Loucy (cell line): ENCODE results near the gene CDKN2D.

Experiments used
- H2AFZ ChIP-seq: fragments of 200-600 bp; sonication (generic); 2 replicates; pipeline ENCODE4 v1.6.0; 2016; ENCODE audit warnings: antibody characterized with exemption, mild to moderate bottlenecking, low read length, moderate library complexity
- H3F3A ChIP-seq: fragments of 200-600 bp; 2 replicates; pipeline ENCODE4 v1.6.0; 2016; ENCODE audit warnings: antibody characterized with exemption, low read depth, mild to moderate bottlenecking
- H3K27me3 ChIP-seq: fragments of 200-600 bp; sonication (generic); 2 replicates; pipeline ENCODE4 v1.6.1; 2014; ENCODE audit warnings: low read length, mild to moderate bottlenecking; ENCODE audit not compliant: insufficient read depth, poor library complexity, severe bottlenecking
- H3K36me3 ChIP-seq: fragments of 200-600 bp; sonication (generic); 2 replicates; pipeline ENCODE4 v1.6.1; 2016; ENCODE audit warnings: low read length; ENCODE audit not compliant: insufficient read depth
- H3K4me1 ChIP-seq: fragments of 200-600 bp; sonication (generic); 2 replicates; pipeline ENCODE4 v1.5.1; 2014; ENCODE audit warnings: low read length, mild to moderate bottlenecking; ENCODE audit not compliant: insufficient read depth, poor library complexity, severe bottlenecking
- H3K4me2 ChIP-seq: fragments of 200-600 bp; sonication (generic); 2 replicates; pipeline ENCODE4 v1.6.0; 2014; ENCODE audit warnings: antibody characterized with exemption, low read length, low read depth, mild to moderate bottlenecking; ENCODE audit not compliant: poor library complexity, severe bottlenecking
- H3K4me3 ChIP-seq: fragments of 200-600 bp; sonication (generic); 2 replicates; pipeline ENCODE4 v1.5.1; 2014; ENCODE audit warnings: low read length, mild to moderate bottlenecking, mixed read lengths; ENCODE audit not compliant: poor library complexity, severe bottlenecking
- H3K79me2 ChIP-seq: fragments of 200-600 bp; sonication (generic); 2 replicates; pipeline ENCODE4 v1.6.1; 2014; ENCODE audit warnings: low read length; ENCODE audit not compliant: insufficient read depth
- H3K9ac ChIP-seq: fragments of 200-600 bp; sonication (generic); 2 replicates; pipeline ENCODE4 v1.6.0; 2014; ENCODE audit warnings: mild to moderate bottlenecking, low read depth, low read length, moderate library complexity; ENCODE audit not compliant: poor library complexity, severe bottlenecking
- H3K9me2 ChIP-seq: fragments of 200-600 bp; sonication (generic); replicated peaks from 2 replicates; pipeline ENCODE4 v1.6.1; 2016; ENCODE audit warnings: low read depth, low read length, mixed read lengths
- H3K9me3 ChIP-seq: fragments of 200-600 bp; sonication (generic); 2 replicates; pipeline ENCODE4 v1.6.1; 2014; ENCODE audit warnings: mild to moderate bottlenecking, antibody characterized with exemption, low read length, low read depth; ENCODE audit not compliant: insufficient read depth
- H4K20me1 ChIP-seq: fragments of 200-600 bp; sonication (generic); 2 replicates; pipeline ENCODE4 v1.6.0; 2014; ENCODE audit warnings: antibody characterized with exemption, low read length, mild to moderate bottlenecking; ENCODE audit not compliant: insufficient read depth, poor library complexity, severe bottlenecking
- CTCF ChIP-seq: fragments of 200-600 bp; sonication (generic); conservative IDR thresholded peaks from 2 replicates; pipeline ENCODE4 v1.5.1; 2014; ENCODE audit warnings: mild to moderate bottlenecking, antibody characterized with exemption, low read length
- EZH2phosphoT487 ChIP-seq: fragments of 200-600 bp; IDR thresholded peaks from 2 replicates; pipeline ENCODE4 v1.6.1; 2018; ENCODE audit warnings: antibody characterized with exemption, mild to moderate bottlenecking, moderate library complexity, borderline replicate concordance

Gene CDKN2D

GRCh38 chr19:10586396-10586795 lies 17.6 kb upstream of the CDKN2D start:
- Histone ChIP-seq H3K36me3 (no peaks in the 10 kb centered on the region), H3K27me3 (no peaks in the 10 kb centered on the region), H3K4me2 (no peak overlapping the region), H2AFZ (no peak overlapping the region), H3K79me2 (no peaks in the 10 kb centered on the region), H3K4me3 (no peak overlapping the region), H3K4me1 (peaks cover 19% of the 10 kb centered on the region), H3K9me2 (no peaks in the 10 kb centered on the region), H3K9ac (no peak overlapping the region), H3K9me3 (no peaks in the 10 kb centered on the region), H3F3A (no peaks in the 10 kb centered on the region), H4K20me1 (no peaks in the 10 kb centered on the region)
- TF ChIP-seq EZH2phosphoT487 (no peak), CTCF (no peak)

GRCh38 chr19:10583036-10583776 lies 14.4 kb upstream of the CDKN2D start:
- Histone ChIP-seq H3K36me3 (no peaks in the 10 kb centered on the region), H3K4me2 (no peak overlapping the region), H2AFZ (no peak overlapping the region)

GRCh38 chr19:10582091-10582490 lies 13.3 kb upstream of the CDKN2D start:
- Histone ChIP-seq H4K20me1 (no peaks in the 10 kb centered on the region), H3K27me3 (no peaks in the 10 kb centered on the region), H3K4me3 (no peak overlapping the region), H3K4me1 (peaks cover 19% of the 10 kb centered on the region), H3K9me2 (no peaks in the 10 kb centered on the region), H3K79me2 (no peaks in the 10 kb centered on the region), H3K36me3 (no peaks in the 10 kb centered on the region), H2AFZ (no peak overlapping the region), H3F3A (no peaks in the 10 kb centered on the region), H3K9ac (no peak overlapping the region), H3K9me3 (no peaks in the 10 kb centered on the region), H3K4me2 (no peak overlapping the region)
- no peak for TF ChIP-seq EZH2phosphoT487
- no peak for TF ChIP-seq CTCF

More at GRCh38 chr19:10583036-10583776, 14.4 kb upstream of the CDKN2D start:
- Histone ChIP-seq H3F3A (no peaks in the 10 kb centered on the region), H3K9me2 (no peaks in the 10 kb centered on the region), H3K27me3 (no peaks in the 10 kb centered on the region), H3K4me3 (no peak overlapping the region), H3K4me1 (peaks cover 19% of the 10 kb centered on the region), H3K79me2 (no peaks in the 10 kb centered on the region), H3K9me3 (no peaks in the 10 kb centered on the region), H3K9ac (no peak overlapping the region), H4K20me1 (no peaks in the 10 kb centered on the region)
- TF ChIP-seq CTCF (no peak), EZH2phosphoT487 (no peak)
